ENCODE data around the gene ITPRIPL2.

Gene ITPRIPL2

GRCh38 chr16:19138601-19139000, 24.8 kb downstream of the ITPRIPL2 start:
- peak overlapping the region; percentile 48 for H2AFZ ChIP-seq
- H3K9ac ChIP-seq: no peak overlapping the region
- no peaks in the 10 kb centered on the region for H3K9me3 ChIP-seq (ENCODE audit: control insufficient read depth, low read length)
- TF ChIP-seq CTCF (IDR thresholded peaks at IDR 0.05): no peak
- no peaks in the 10 kb centered on the region for H3K4me1 ChIP-seq
- no peaks in the 10 kb centered on the region for H3K27me3 ChIP-seq (ENCODE audit: control insufficient read depth, insufficient read depth, low read length)
- H3K27ac ChIP-seq: no peak overlapping the region
- no peak overlapping the region for H3K4me3 ChIP-seq (ENCODE audit: low read depth, low read length)
- no peaks in the 10 kb centered on the region for H3K79me2 ChIP-seq
- no peak overlapping the region for H3K4me2 ChIP-seq (ENCODE audit: low read length)
- no peaks in the 10 kb centered on the region for H3K36me3 ChIP-seq (ENCODE audit: control insufficient read depth, insufficient read depth, low read length)

GRCh38 chr16:19139436-19140091, 25.8 kb downstream of the ITPRIPL2 start:
- Histone ChIP-seq H3K9me3 (ENCODE audit: control insufficient read depth, low read length) (no peaks in the 10 kb centered on the region), H3K79me2 (no peaks in the 10 kb centered on the region), H3K27me3 (ENCODE audit: control insufficient read depth, insufficient read depth, low read length) (no peaks in the 10 kb centered on the region), H3K4me3 (ENCODE audit: low read depth, low read length) (no peak overlapping the region), H2AFZ (no peak overlapping the region), H3K36me3 (ENCODE audit: control insufficient read depth, insufficient read depth, low read length) (no peaks in the 10 kb centered on the region), H3K4me2 (ENCODE audit: low read length) (no peak overlapping the region), H3K9ac (no peak overlapping the region), H3K27ac (no peak overlapping the region), H3K4me1 (no peaks in the 10 kb centered on the region)
- TF ChIP-seq CTCF (IDR thresholded peaks at IDR 0.05): no peak

GRCh38 chr16:19140396-19140795, 26.6 kb downstream of the ITPRIPL2 start:
- Histone ChIP-seq H3K4me1 (no peaks in the 10 kb centered on the region), H2AFZ (peak overlapping the region; percentile 4), H3K9me3 (ENCODE audit: control insufficient read depth, low read length) (no peaks in the 10 kb centered on the region), H3K9ac (no peak overlapping the region), H3K27me3 (ENCODE audit: control insufficient read depth, insufficient read depth, low read length) (no peaks in the 10 kb centered on the region), H3K27ac (no peak overlapping the region), H3K4me3 (ENCODE audit: low read depth, low read length) (no peak overlapping the region), H3K4me2 (ENCODE audit: low read length) (no peak overlapping the region), H3K79me2 (no peaks in the 10 kb centered on the region), H3K36me3 (ENCODE audit: control insufficient read depth, insufficient read depth, low read length) (no peaks in the 10 kb centered on the region)
- no peak for TF ChIP-seq CTCF (IDR thresholded peaks at IDR 0.05)

GRCh38 chr16:19142939-19143598, 29.3 kb downstream of the ITPRIPL2 start:
- TF ChIP-seq CTCF (IDR thresholded peaks at IDR 0.05): no peak

GRCh38 chr16:19143599-19143956, 29.8 kb downstream of the ITPRIPL2 start:
- no peaks in the 10 kb centered on the region for H3K9me3 ChIP-seq (ENCODE audit: control insufficient read depth, low read length)
- TF ChIP-seq CTCF (IDR thresholded peaks at IDR 0.05): no peak

More at GRCh38 chr16:19142939-19143598, 29.3 kb downstream of the ITPRIPL2 start:
- H3K4me1 ChIP-seq: no peaks in the 10 kb centered on the region
- H3K4me2 ChIP-seq (ENCODE audit: low read length): no peak overlapping the region
- H3K27ac ChIP-seq: no peak overlapping the region
- no peaks in the 10 kb centered on the region for H3K9me3 ChIP-seq (ENCODE audit: control insufficient read depth, low read length)
- no peaks in the 10 kb centered on the region for H3K27me3 ChIP-seq (ENCODE audit: control insufficient read depth, insufficient read depth, low read length)
- H2AFZ ChIP-seq: no peak overlapping the region
- H3K36me3 ChIP-seq (ENCODE audit: control insufficient read depth, insufficient read depth, low read length): no peaks in the 10 kb centered on the region
- no peak overlapping the region for H3K9ac ChIP-seq
- no peaks in the 10 kb centered on the region for H3K79me2 ChIP-seq
- no peak overlapping the region for H3K4me3 ChIP-seq (ENCODE audit: low read depth, low read length)

More at GRCh38 chr16:19143599-19143956, 29.8 kb downstream of the ITPRIPL2 start:
- H3K36me3 ChIP-seq (ENCODE audit: control insufficient read depth, insufficient read depth, low read length): no peaks in the 10 kb centered on the region
- H3K4me1 ChIP-seq: no peaks in the 10 kb centered on the region
- H3K79me2 ChIP-seq: no peaks in the 10 kb centered on the region
- H3K27ac ChIP-seq: no peak overlapping the region
- H3K9ac ChIP-seq: no peak overlapping the region
- no peak overlapping the region for H3K4me2 ChIP-seq (ENCODE audit: low read length)
- no peaks in the 10 kb centered on the region for H3K27me3 ChIP-seq (ENCODE audit: control insufficient read depth, insufficient read depth, low read length)
- H2AFZ ChIP-seq: no peak overlapping the region
- H3K4me3 ChIP-seq (ENCODE audit: low read depth, low read length): no peak overlapping the region

Measured in parathyroid adenoma (tissue), 2 donors.